ENCODE data around the gene NTM.
A peak's percentile ranks its signal among the peaks of the same experiment; 100 is the strongest.

Gene NTM

GRCh38 chr11:131756479-131757110, 386.2 kb downstream of the NTM start:
- Histone ChIP-seq H4K5ac (ENCODE audit: low read length) (no peak overlapping the region), H3K4me1 (ENCODE audit: control insufficient read depth, low read depth, low read length) (no peaks in the 10 kb centered on the region), H2BK15ac (replicated peaks; ENCODE audit: low read depth) (no peak overlapping the region), H3K27me3 (ENCODE audit: insufficient read depth, low read length, poor library complexity) (no peaks in the 10 kb centered on the region), H3K9ac (ENCODE audit: low read length) (no peak overlapping the region), H2BK120ac (ENCODE audit: low read depth, low read length) (no peak overlapping the region), H3K18ac (ENCODE audit: low read length) (no peak overlapping the region), H3K23ac (ENCODE audit: low read length) (no peak overlapping the region), H4K8ac (ENCODE audit: low read depth, low read length) (no peak overlapping the region), H3K79me2 (ENCODE audit: control insufficient read depth, insufficient read depth, low read length) (no peaks in the 10 kb centered on the region), H3K36me3 (ENCODE audit: control insufficient read depth, insufficient read depth, low read length) (no peaks in the 10 kb centered on the region), H3K79me1 (ENCODE audit: low read length) (no peaks in the 10 kb centered on the region), H3K56ac (ENCODE audit: low read length) (no peak overlapping the region), H2AK5ac (ENCODE audit: low read length) (no peak overlapping the region), H3K27ac (ENCODE audit: low read depth, low read length) (no peak overlapping the region), H2BK5ac (ENCODE audit: low read length) (no peak overlapping the region), H3K4me2 (ENCODE audit: low read length) (no peak overlapping the region), H3K4me3 (ENCODE audit: low read length) (no peak overlapping the region), H3K4ac (ENCODE audit: low read depth, low read length) (no peak overlapping the region)
- DNase-seq = no peak
- WGBS (ENCODE audit: extremely low coverage, insufficient coverage, low lambda C conversion rate) = no CpG with 5 or more reads among the region's 6 CpGs

- Histone ChIP-seq H3K56ac (ENCODE audit: low read length) (no peak overlapping the region), H3K4ac (ENCODE audit: low read depth, low read length) (no peak overlapping the region), H2BK15ac (replicated peaks; ENCODE audit: low read depth) (no peak overlapping the region), H4K5ac (ENCODE audit: low read length) (no peak overlapping the region), H3K4me3 (ENCODE audit: low read length) (no peak overlapping the region), H3K18ac (ENCODE audit: low read length) (no peak overlapping the region), H4K8ac (ENCODE audit: low read depth, low read length) (no peak overlapping the region), H3K9ac (ENCODE audit: low read length) (no peak overlapping the region), H3K4me2 (ENCODE audit: low read length) (no peak overlapping the region), H2AK5ac (ENCODE audit: low read length) (no peak overlapping the region), H3K23ac (ENCODE audit: low read length) (no peak overlapping the region), H3K36me3 (ENCODE audit: control insufficient read depth, insufficient read depth, low read length) (no peaks in the 10 kb centered on the region), H2BK5ac (ENCODE audit: low read length) (no peak overlapping the region), H3K27me3 (ENCODE audit: insufficient read depth, low read length, poor library complexity) (no peaks in the 10 kb centered on the region), H3K4me1 (ENCODE audit: control insufficient read depth, low read depth, low read length) (no peaks in the 10 kb centered on the region), H2BK120ac (ENCODE audit: low read depth, low read length) (no peak overlapping the region), H3K27ac (ENCODE audit: low read depth, low read length) (no peak overlapping the region), H3K79me2 (ENCODE audit: control insufficient read depth, insufficient read depth, low read length) (no peaks in the 10 kb centered on the region), H3K79me1 (ENCODE audit: low read length) (no peaks in the 10 kb centered on the region)
- DNase-seq = no peak
- no CpG with 5 or more reads among the region's 7 CpGs for WGBS (ENCODE audit: extremely low coverage, insufficient coverage, low lambda C conversion rate)
These were observed 388.3 kb downstream of the NTM start for GRCh38 chr11:131758726-131759125.

GRCh38 chr11:131759140-131759539, 388.7 kb downstream of the NTM start:
- Histone ChIP-seq H3K4me2 (ENCODE audit: low read length) (no peak overlapping the region), H3K23ac (ENCODE audit: low read length) (no peak overlapping the region), H4K5ac (ENCODE audit: low read length) (no peak overlapping the region), H2BK5ac (ENCODE audit: low read length) (no peak overlapping the region), H3K9ac (ENCODE audit: low read length) (no peak overlapping the region), H3K4me1 (ENCODE audit: control insufficient read depth, low read depth, low read length) (no peaks in the 10 kb centered on the region), H2BK120ac (ENCODE audit: low read depth, low read length) (no peak overlapping the region), H4K8ac (ENCODE audit: low read depth, low read length) (no peak overlapping the region), H3K79me1 (ENCODE audit: low read length) (no peaks in the 10 kb centered on the region), H3K4me3 (ENCODE audit: low read length) (no peak overlapping the region), H3K18ac (ENCODE audit: low read length) (no peak overlapping the region), H2AK5ac (ENCODE audit: low read length) (no peak overlapping the region), H2BK15ac (replicated peaks; ENCODE audit: low read depth) (no peak overlapping the region), H3K79me2 (ENCODE audit: control insufficient read depth, insufficient read depth, low read length) (no peaks in the 10 kb centered on the region), H3K4ac (ENCODE audit: low read depth, low read length) (no peak overlapping the region), H3K27me3 (ENCODE audit: insufficient read depth, low read length, poor library complexity) (no peaks in the 10 kb centered on the region), H3K27ac (ENCODE audit: low read depth, low read length) (no peak overlapping the region), H3K36me3 (ENCODE audit: control insufficient read depth, insufficient read depth, low read length) (no peaks in the 10 kb centered on the region), H3K56ac (ENCODE audit: low read length) (no peak overlapping the region)
- DNase-seq = no peak
- WGBS (ENCODE audit: extremely low coverage, insufficient coverage, low lambda C conversion rate) = no CpG with 5 or more reads among the region's 2 CpGs

- Histone ChIP-seq H3K79me2 (ENCODE audit: control insufficient read depth, insufficient read depth, low read length) (no peaks in the 10 kb centered on the region), H4K5ac (ENCODE audit: low read length) (no peak overlapping the region), H3K4me2 (ENCODE audit: low read length) (no peak overlapping the region), H2BK5ac (ENCODE audit: low read length) (no peak overlapping the region), H3K56ac (ENCODE audit: low read length) (no peak overlapping the region), H3K79me1 (ENCODE audit: low read length) (no peaks in the 10 kb centered on the region), H2BK15ac (replicated peaks; ENCODE audit: low read depth) (no peak overlapping the region), H3K9ac (ENCODE audit: low read length) (no peak overlapping the region), H3K27me3 (ENCODE audit: insufficient read depth, low read length, poor library complexity) (no peaks in the 10 kb centered on the region), H3K27ac (ENCODE audit: low read depth, low read length) (no peak overlapping the region), H3K18ac (ENCODE audit: low read length) (no peak overlapping the region), H2AK5ac (ENCODE audit: low read length) (no peak overlapping the region), H2BK120ac (ENCODE audit: low read depth, low read length) (no peak overlapping the region), H4K8ac (ENCODE audit: low read depth, low read length) (no peak overlapping the region), H3K36me3 (ENCODE audit: control insufficient read depth, insufficient read depth, low read length) (no peaks in the 10 kb centered on the region), H3K23ac (ENCODE audit: low read length) (no peak overlapping the region), H3K4ac (ENCODE audit: low read depth, low read length) (no peak overlapping the region), H3K4me3 (ENCODE audit: low read length) (no peak overlapping the region), H3K4me1 (ENCODE audit: control insufficient read depth, low read depth, low read length) (no peaks in the 10 kb centered on the region)
- no CpG with 5 or more reads among the region's 26 CpGs for WGBS (ENCODE audit: extremely low coverage, insufficient coverage, low lambda C conversion rate)
- peak; percentile 66 for DNase-seq
These were observed 390.0 kb downstream of the NTM start for GRCh38 chr11:131760091-131761061.

GRCh38 chr11:131762346-131763110, 392.1 kb downstream of the NTM start:
- no peaks in the 10 kb centered on the region for H3K79me1 ChIP-seq (ENCODE audit: low read length)
- H4K8ac ChIP-seq (ENCODE audit: low read depth, low read length) = no peak overlapping the region
- H3K18ac ChIP-seq (ENCODE audit: low read length) = no peak overlapping the region
- no peak overlapping the region for H3K4me3 ChIP-seq (ENCODE audit: low read length)
- no peak overlapping the region for H3K4me2 ChIP-seq (ENCODE audit: low read length)
- no peak overlapping the region for H2BK5ac ChIP-seq (ENCODE audit: low read length)
- H3K79me2 ChIP-seq (ENCODE audit: control insufficient read depth, insufficient read depth, low read length) = no peaks in the 10 kb centered on the region
- no peak overlapping the region for H3K27ac ChIP-seq (ENCODE audit: low read depth, low read length)
- H3K27me3 ChIP-seq (ENCODE audit: insufficient read depth, low read length, poor library complexity) = no peaks in the 10 kb centered on the region
- H3K36me3 ChIP-seq (ENCODE audit: control insufficient read depth, insufficient read depth, low read length) = no peaks in the 10 kb centered on the region
- H4K5ac ChIP-seq (ENCODE audit: low read length) = no peak overlapping the region
- no CpG with 5 or more reads among the region's 17 CpGs for WGBS (ENCODE audit: extremely low coverage, insufficient coverage, low lambda C conversion rate)
- H2BK120ac ChIP-seq (ENCODE audit: low read depth, low read length) = no peak overlapping the region
- H3K56ac ChIP-seq (ENCODE audit: low read length) = no peak overlapping the region
- no peak overlapping the region for H3K23ac ChIP-seq (ENCODE audit: low read length)
- H3K9ac ChIP-seq (ENCODE audit: low read length) = no peak overlapping the region
- no peak overlapping the region for H2BK15ac ChIP-seq (replicated peaks; ENCODE audit: low read depth)
- H2AK5ac ChIP-seq (ENCODE audit: low read length) = no peak overlapping the region
- H3K4me1 ChIP-seq (ENCODE audit: control insufficient read depth, low read depth, low read length) = no peaks in the 10 kb centered on the region
- peak; percentile 29 for DNase-seq
- no peak overlapping the region for H3K4ac ChIP-seq (ENCODE audit: low read depth, low read length)

Data from mesendoderm (in vitro differentiated cells).